Prostate gland (tissue), 2 donors: ENCODE data around the gene CDV3.

Experiments used
- POLR2A ChIP-seq: fragments of 450-650 bp; IDR thresholded peaks from one replicate; pipeline ENCODE4 v1.6.1; 2016; ENCODE audit warnings: antibody characterized with exemption, mild to moderate bottlenecking
- POLR2AphosphoS5 ChIP-seq: sonication (generic); formaldehyde crosslinking; IDR thresholded peaks from one replicate; pipeline ENCODE4 v1.6.1; 2017; ENCODE audit warnings: antibody characterized with exemption
- TF ChIP-seq, protein P1 (sequence below), 4 experiments: fragments of 200-600 bp in 2 of 4; fragments of 450-650 bp in 2 of 4; sonication (generic) in 2 of 4; IDR thresholded peaks; 1 replicate in 3 of 4; 2 replicates in 1 of 4; pipeline ENCODE4 v1.5.1; 2016 to 2019; ENCODE audit warnings: antibody characterized with exemption in 4 of 4, mild to moderate bottlenecking in 2 of 4, moderate library complexity in 2 of 4

DNA sequence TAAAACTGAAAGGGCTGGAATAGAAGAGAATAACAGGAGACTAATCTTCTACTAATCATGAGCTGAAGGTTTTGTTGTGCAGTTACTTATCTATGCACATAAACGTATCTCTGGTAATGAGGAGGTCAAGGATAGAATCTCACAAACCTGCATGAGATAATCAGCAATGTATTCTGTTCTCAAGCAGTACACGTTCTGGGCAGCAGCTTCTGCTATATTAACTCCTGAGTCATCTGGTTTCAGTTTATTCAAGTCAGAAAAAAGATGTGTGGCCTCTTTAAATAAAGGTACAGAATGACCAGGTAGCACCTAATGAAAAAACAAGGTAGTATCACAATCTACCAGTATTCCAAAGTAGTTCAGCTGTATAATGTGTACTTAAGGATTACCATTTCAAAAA, 34.9 kb downstream of the CDV3 start:
- TF ChIP-seq, protein P1, sequence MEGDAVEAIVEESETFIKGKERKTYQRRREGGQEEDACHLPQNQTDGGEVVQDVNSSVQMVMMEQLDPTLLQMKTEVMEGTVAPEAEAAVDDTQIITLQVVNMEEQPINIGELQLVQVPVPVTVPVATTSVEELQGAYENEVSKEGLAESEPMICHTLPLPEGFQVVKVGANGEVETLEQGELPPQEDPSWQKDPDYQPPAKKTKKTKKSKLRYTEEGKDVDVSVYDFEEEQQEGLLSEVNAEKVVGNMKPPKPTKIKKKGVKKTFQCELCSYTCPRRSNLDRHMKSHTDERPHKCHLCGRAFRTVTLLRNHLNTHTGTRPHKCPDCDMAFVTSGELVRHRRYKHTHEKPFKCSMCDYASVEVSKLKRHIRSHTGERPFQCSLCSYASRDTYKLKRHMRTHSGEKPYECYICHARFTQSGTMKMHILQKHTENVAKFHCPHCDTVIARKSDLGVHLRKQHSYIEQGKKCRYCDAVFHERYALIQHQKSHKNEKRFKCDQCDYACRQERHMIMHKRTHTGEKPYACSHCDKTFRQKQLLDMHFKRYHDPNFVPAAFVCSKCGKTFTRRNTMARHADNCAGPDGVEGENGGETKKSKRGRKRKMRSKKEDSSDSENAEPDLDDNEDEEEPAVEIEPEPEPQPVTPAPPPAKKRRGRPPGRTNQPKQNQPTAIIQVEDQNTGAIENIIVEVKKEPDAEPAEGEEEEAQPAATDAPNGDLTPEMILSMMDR (IDR thresholded peaks at IDR 0.05): no peak
- TF ChIP-seq POLR2A (no peak), POLR2AphosphoS5 (no peak)
